Thoracic aorta (tissue), 2 donors: ENCODE results near the gene MRPL42. TPM values are rescaled to one million over a fixed set of nuclear protein-coding genes. Genes with fewer than 3 reads are reported as not detected.

Experiments used
- ATAC-seq: fragments of 150-250 bp; one replicate; pipeline ENCODE4 v1.8.0; 2017; ENCODE audit warnings: low read depth; ENCODE audit not compliant: insufficient number of reproducible peaks, low FRiP score
- DNase-seq: peaks from one replicate; pipeline ENCODE4 v3.0.0-alpha.2; 2020; ENCODE audit warnings: low spot score
- H3K27ac ChIP-seq, 2 donors: fragments of 200-600 bp; sonication (generic); 1 replicate in 1 of 2; 2 replicates in 1 of 2; pipeline ENCODE4 v1.5.1; 2016; ENCODE audit warnings: mild to moderate bottlenecking in 2 of 2, moderate library complexity in 2 of 2
- H3K27me3 ChIP-seq: fragments of 200-600 bp; sonication (generic); replicated peaks from 2 replicates; pipeline ENCODE4 v1.6.0; 2016; ENCODE audit warnings: mild to moderate bottlenecking; ENCODE audit not compliant: insufficient read depth
- H3K36me3 ChIP-seq: fragments of 200-600 bp; sonication (generic); one replicate; pipeline ENCODE4 v1.5.1; 2016
- H3K4me1 ChIP-seq, 2 donors: fragments of 200-600 bp; sonication (generic); 1 replicate in 1 of 2; 2 replicates in 1 of 2; pipeline versions ENCODE4 v1.5.1 to v1.6.0; 2016; ENCODE audit warnings: low read depth in 2 of 2, mild to moderate bottlenecking in 1 of 2; ENCODE audit not compliant: control insufficient read depth in 1 of 2
- H3K4me3 ChIP-seq: fragments of 200-600 bp; sonication (generic); 2 replicates; pipeline ENCODE4 v1.5.1; 2016; ENCODE audit warnings: mild to moderate bottlenecking
- H3K9me3 ChIP-seq: fragments of 200-600 bp; sonication (generic); 2 replicates; pipeline ENCODE4 v1.5.1; 2016
- total RNA-seq, 2 donors: library from RNA; depleted of rRNA; stranded (reverse); fragments of >200 nt; gene quantifications; one replicate each; pipeline versions ENCODE4 v1.1.0 to v1.2.3, GENCODE V29; 2016
- TF ChIP-seq, protein P1 (sequence below): fragments of 200-600 bp; sonication (generic); IDR thresholded peaks from one replicate; pipeline ENCODE4 v1.5.1; 2019; ENCODE audit warnings: antibody characterized with exemption

Gene MRPL42
- total RNA-seq, 2 donors from 2014 or later, result 25.0 to 71.2 TPM

DNA sequence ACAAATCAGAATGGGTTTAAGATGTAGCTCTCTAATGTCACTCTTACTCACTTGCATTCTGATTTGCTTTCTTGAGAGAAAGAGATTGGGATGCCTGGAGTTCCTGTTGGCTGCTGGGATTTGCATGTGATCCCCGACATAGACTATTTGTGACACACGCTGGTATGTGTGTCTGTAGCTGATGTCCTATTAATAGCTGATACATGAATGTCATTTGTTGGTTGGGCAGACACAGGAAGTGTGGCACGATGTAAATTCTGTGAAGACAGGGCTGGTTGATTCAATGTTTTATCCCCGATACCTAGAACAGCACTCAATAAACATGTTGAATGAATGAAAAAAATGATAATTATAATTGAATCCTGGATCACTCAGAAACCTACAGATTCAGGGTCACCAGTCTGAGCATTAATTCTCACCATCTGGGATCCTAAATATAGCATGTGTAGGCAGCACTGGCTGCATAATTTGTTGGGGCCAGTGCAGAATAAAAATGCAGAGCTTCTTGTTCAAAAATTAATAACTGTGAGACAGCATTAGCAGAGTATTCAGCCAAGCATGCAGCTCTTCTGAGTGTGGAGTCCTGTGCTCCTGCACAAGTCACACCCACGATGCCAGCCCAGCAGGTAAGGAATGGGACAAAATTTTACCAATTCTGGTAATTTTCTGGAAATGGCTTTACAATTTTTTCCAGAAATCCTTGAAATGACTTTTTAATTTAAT is 69.6 kb downstream of the MRPL42 start:
- Histone ChIP-seq H3K36me3 (no peaks in the 10 kb centered on the region), H3K27me3 (no peaks in the 10 kb centered on the region), H3K9me3 (no peaks in the 10 kb centered on the region), H3K4me1 (peaks cover 5 to 13% of the 10 kb centered on the region in 2 donors), H3K27ac (no peak overlapping the region), H3K4me3 (no peak overlapping the region)
- DNase-seq (no peak), ATAC-seq (no peak)
- TF ChIP-seq, protein P1, sequence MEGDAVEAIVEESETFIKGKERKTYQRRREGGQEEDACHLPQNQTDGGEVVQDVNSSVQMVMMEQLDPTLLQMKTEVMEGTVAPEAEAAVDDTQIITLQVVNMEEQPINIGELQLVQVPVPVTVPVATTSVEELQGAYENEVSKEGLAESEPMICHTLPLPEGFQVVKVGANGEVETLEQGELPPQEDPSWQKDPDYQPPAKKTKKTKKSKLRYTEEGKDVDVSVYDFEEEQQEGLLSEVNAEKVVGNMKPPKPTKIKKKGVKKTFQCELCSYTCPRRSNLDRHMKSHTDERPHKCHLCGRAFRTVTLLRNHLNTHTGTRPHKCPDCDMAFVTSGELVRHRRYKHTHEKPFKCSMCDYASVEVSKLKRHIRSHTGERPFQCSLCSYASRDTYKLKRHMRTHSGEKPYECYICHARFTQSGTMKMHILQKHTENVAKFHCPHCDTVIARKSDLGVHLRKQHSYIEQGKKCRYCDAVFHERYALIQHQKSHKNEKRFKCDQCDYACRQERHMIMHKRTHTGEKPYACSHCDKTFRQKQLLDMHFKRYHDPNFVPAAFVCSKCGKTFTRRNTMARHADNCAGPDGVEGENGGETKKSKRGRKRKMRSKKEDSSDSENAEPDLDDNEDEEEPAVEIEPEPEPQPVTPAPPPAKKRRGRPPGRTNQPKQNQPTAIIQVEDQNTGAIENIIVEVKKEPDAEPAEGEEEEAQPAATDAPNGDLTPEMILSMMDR, result no peak

DNA sequence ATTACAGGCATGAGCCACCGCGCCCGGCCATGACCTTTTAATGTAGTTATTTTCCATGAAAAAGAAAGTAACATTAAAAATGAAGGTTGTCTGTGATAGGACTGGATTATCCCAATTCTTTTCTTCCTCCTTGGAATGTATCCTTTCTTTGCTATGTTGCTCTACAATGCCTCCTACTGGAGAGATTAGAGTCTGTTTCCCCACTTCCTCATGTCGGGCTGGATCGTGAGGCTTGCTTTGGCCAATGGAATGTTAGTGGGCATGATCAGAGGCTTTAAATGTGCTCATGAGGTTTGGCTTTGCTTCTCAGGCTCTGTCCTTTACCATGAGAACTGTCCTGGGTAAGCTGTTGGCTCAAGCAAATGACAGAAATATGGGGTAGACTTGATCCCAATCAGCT is 70.5 kb downstream of the MRPL42 start:
- Histone ChIP-seq H3K36me3 (no peaks in the 10 kb centered on the region), H3K9me3 (no peaks in the 10 kb centered on the region), H3K27ac (no peak overlapping the region), H3K4me3 (no peak overlapping the region), H3K4me1 (peaks cover 5 to 13% of the 10 kb centered on the region in 2 donors), H3K27me3 (no peaks in the 10 kb centered on the region)
- no peak for DNase-seq
- no peak for ATAC-seq
- TF ChIP-seq, protein P1, result no peak

DNA sequence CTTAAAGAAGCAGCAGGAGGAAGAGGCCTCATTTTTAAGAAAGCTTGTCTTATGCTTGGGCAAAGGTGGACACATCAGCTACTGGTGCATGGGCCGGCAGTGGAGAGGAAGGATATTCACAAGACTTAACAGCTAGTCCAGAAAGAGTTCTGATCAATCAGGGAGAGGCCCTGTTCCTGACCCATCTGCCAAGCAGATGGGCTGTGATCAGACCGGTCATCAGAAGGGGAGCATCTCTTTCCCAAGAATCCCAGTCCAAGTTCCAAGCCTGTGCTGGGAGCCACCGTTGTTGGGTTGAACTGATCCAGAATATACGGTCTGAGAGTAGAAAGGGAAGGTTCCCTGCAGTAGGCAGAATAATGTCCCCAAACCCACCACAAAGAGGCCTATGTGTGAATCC is 72.5 kb downstream of the MRPL42 start:
- Histone ChIP-seq H3K27me3 (no peaks in the 10 kb centered on the region), H3K4me3 (no peak overlapping the region), H3K27ac (peak overlapping the region in 1 of 2 donors; percentile 6), H3K36me3 (no peaks in the 10 kb centered on the region), H3K4me1 (peaks cover 5 to 13% of the 10 kb centered on the region in 2 donors), H3K9me3 (no peaks in the 10 kb centered on the region)
- DNase-seq, result no peak
- TF ChIP-seq, protein P1, result no peak
- no peak for ATAC-seq

DNA sequence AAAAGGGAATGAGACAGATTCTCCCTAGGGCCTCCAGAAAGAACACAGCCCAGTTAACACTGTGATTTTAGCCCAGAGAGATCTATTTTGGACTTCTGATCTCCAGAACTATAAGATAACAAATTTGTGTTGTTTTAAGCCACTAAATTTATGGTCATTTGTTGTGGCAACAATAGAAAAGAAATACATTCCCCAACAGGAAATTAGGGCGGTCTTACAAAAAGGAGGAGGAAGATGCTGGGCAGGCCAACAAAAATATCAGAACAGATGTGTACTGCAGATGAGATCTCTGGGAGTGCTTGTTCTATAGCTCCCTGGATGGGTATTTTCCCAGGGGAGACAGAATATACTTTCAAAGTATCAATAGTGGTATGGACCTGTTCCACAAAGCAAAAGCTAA is 73.2 kb downstream of the MRPL42 start:
- DNase-seq (no peak), ATAC-seq (no peak)
- H3K36me3 ChIP-seq, result no peaks in the 10 kb centered on the region
- H3K27ac ChIP-seq, result peak overlapping the region; percentile 6 to 24
- H3K9me3 ChIP-seq, result no peaks in the 10 kb centered on the region
- H3K4me1 ChIP-seq, result peaks cover 5 to 13% of the 10 kb centered on the region in 2 donors
- TF ChIP-seq, protein P1, result no peak
- no peaks in the 10 kb centered on the region for H3K27me3 ChIP-seq
- no peak overlapping the region for H3K4me3 ChIP-seq

DNA sequence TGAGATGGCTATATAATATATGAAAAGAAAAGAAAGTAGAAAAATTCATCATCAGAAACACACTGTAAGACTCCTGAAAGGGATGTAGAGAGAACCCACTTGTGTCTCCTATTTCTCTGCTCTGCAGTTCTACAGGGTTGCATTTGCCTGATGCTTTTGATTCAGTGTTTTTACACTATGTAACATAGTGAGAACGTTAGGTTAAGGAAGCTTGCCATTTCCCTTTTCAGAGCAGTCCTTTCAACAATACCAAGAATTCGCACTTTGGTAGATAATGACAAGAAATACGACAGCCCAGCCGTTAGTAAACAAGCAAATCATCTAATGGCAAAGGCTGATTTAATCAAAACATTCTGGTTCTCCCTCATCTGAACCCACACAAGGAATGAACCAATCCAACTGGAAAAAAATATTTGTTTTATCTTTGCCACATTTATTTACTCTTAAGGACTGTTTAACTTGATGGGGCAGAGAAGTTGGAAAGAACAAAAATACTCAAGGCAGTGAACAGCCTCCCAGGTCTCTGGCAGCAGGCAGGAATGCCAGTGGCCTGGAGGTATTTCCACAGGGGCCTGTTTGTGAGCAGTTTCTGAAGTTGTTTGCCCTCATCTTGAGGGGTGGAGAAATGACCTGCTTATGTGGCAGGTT is 74.4 kb downstream of the MRPL42 start:
- no peaks in the 10 kb centered on the region for H3K27me3 ChIP-seq
- DNase-seq (no peak), ATAC-seq (no peak)
- TF ChIP-seq, protein P1, result no peak
- H3K9me3 ChIP-seq, result no peaks in the 10 kb centered on the region
- H3K36me3 ChIP-seq, result no peaks in the 10 kb centered on the region
- no peak overlapping the region for H3K27ac ChIP-seq
- H3K4me3 ChIP-seq, result no peak overlapping the region
- peaks cover 5 to 13% of the 10 kb centered on the region in 2 donors for H3K4me1 ChIP-seq
